ACHN (cell line): ENCODE measurements around the gene TUBGCP2.
A peak's percentile ranks its signal among the peaks of the same experiment; 100 is the strongest.

Experiments used
- DNase-seq: peaks from one replicate; pipeline ENCODE4 v3.0.0-alpha.2; 2015
- in situ Hi-C: cut with HindIII; loops from 2 replicates; pipeline ENCODE4 v1.10.0; 2017; ENCODE audit warnings: low sequenced_read_pairs, low pct_ligation_motif_present, low pct_unique_long_range_greater_than_20kb

TUBGCP2 gene

GRCh38 chr10:133346413-133346812 lies 37.7 kb upstream of the TUBGCP2 start:
- no peak for DNase-seq
- in situ Hi-C loops, result no loop called here

- no peak for DNase-seq
- in situ Hi-C loops, result no loop called here
Measured at GRCh38 chr10:133344236-133344635, 35.6 kb upstream of the TUBGCP2 start.

- no peak for DNase-seq
- in situ Hi-C loops, result no loop called here
Measured at GRCh38 chr10:133343558-133343957, 34.9 kb upstream of the TUBGCP2 start.

- in situ Hi-C loops, result no loop called here
- no peak for DNase-seq
Measured at GRCh38 chr10:133342942-133343341, 34.3 kb upstream of the TUBGCP2 start.

- in situ Hi-C loops, result no loop called here
- no peak for DNase-seq
Measured at GRCh38 chr10:133341983-133342382, 33.3 kb upstream of the TUBGCP2 start.

- in situ Hi-C loops, result no loop called here
- DNase-seq, result no peak
Measured at GRCh38 chr10:133339708-133340380, 31.2 kb upstream of the TUBGCP2 start.

- in situ Hi-C loops, result no loop called here
- DNase-seq, result no peak
Measured at GRCh38 chr10:133338080-133339071, 29.7 kb upstream of the TUBGCP2 start.

- DNase-seq, result no peak
- in situ Hi-C loops, result no loop called here
Measured at GRCh38 chr10:133337370-133337725, 28.7 kb upstream of the TUBGCP2 start.

GRCh38 chr10:133336577-133337369 lies 28.1 kb upstream of the TUBGCP2 start, which contains the start of gene CALY:
CALY (minus strand) TSS chr10:133336896; CDS start chr10:133328989, 7,907 bp downstream.
- in situ Hi-C loops, result no loop called here
- no peak for DNase-seq

- DNase-seq, result no peak
- in situ Hi-C loops, result no loop called here
Measured at GRCh38 chr10:133336118-133336576, 27.5 kb upstream of the TUBGCP2 start.

GRCh38 chr10:133335246-133336117 lies 26.8 kb upstream of the TUBGCP2 start:
- DNase-seq, result peak; percentile 44
- in situ Hi-C loops, result no loop called here

- in situ Hi-C loops, result no loop called here
- DNase-seq, result no peak
Measured at GRCh38 chr10:133334503-133335245, 26.0 kb upstream of the TUBGCP2 start.

GRCh38 chr10:133332936-133333699 lies 24.4 kb upstream of the TUBGCP2 start:
- no peak for DNase-seq
- in situ Hi-C loops, result no loop called here

- in situ Hi-C loops, result no loop called here
Measured at GRCh38 chr10:133329491-133330202, 21.0 kb upstream of the TUBGCP2 start.

GRCh38 chr10:133328358-133329343 lies 20.0 kb upstream of the TUBGCP2 start:
- in situ Hi-C loops, result no loop called here
- DNase-seq, result no peak

More at GRCh38 chr10:133329491-133330202, 21.0 kb upstream of the TUBGCP2 start:
- DNase-seq, result peak; percentile 88
